AG04449 (cell line): ENCODE measurements around the gene TMF1.

Experiments used
- CTCF ChIA-PET: fragments of 350-600 bp; formaldehyde crosslinking; extraction: SDS; loops from one replicate; lab custom pipeline; 2021; ENCODE audit warnings: antibody characterized with exemption; lab: Yijun Ruan, JAX
- POLR2A ChIA-PET: fragments of 400-600, 350-600 bp; formaldehyde crosslinking; extraction: SDS; loops from one replicate; lab custom pipeline; 2020; ENCODE audit warnings: antibody characterized with exemption, inconsistent platforms; lab: Yijun Ruan, JAX
- DNase-seq: peaks from one replicate; pipeline ENCODE4 v3.0.0-alpha.2; 2010; ENCODE audit warnings: low read depth, low spot score
- H3K4me3 ChIP-seq: 2 replicates; pipeline ENCODE4 v1.5.1; 2011; ENCODE audit warnings: low read depth, mild to moderate bottlenecking, control low read depth, low read length
- TF ChIP-seq, protein P1 (sequence below): IDR thresholded peaks from one replicate; pipeline ENCODE4 v1.5.1; 2011; ENCODE audit warnings: mild to moderate bottlenecking, moderate library complexity, low read length, control low read depth, inconsistent platforms; ENCODE audit not compliant: insufficient read depth; ENCODE audit errors: missing control alignments

Gene TMF1

GRCh38 chr3:69087030-69087791 is 35.1 kb upstream of the TMF1 start:
- DNase-seq, result no peak
- TF ChIP-seq, protein P1, sequence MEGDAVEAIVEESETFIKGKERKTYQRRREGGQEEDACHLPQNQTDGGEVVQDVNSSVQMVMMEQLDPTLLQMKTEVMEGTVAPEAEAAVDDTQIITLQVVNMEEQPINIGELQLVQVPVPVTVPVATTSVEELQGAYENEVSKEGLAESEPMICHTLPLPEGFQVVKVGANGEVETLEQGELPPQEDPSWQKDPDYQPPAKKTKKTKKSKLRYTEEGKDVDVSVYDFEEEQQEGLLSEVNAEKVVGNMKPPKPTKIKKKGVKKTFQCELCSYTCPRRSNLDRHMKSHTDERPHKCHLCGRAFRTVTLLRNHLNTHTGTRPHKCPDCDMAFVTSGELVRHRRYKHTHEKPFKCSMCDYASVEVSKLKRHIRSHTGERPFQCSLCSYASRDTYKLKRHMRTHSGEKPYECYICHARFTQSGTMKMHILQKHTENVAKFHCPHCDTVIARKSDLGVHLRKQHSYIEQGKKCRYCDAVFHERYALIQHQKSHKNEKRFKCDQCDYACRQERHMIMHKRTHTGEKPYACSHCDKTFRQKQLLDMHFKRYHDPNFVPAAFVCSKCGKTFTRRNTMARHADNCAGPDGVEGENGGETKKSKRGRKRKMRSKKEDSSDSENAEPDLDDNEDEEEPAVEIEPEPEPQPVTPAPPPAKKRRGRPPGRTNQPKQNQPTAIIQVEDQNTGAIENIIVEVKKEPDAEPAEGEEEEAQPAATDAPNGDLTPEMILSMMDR, result no peak
- POLR2A ChIA-PET, result no interaction called here
- CTCF ChIA-PET, result no interaction called here
- H3K4me3 ChIP-seq, result peak overlapping the region; percentile 21

DNA sequence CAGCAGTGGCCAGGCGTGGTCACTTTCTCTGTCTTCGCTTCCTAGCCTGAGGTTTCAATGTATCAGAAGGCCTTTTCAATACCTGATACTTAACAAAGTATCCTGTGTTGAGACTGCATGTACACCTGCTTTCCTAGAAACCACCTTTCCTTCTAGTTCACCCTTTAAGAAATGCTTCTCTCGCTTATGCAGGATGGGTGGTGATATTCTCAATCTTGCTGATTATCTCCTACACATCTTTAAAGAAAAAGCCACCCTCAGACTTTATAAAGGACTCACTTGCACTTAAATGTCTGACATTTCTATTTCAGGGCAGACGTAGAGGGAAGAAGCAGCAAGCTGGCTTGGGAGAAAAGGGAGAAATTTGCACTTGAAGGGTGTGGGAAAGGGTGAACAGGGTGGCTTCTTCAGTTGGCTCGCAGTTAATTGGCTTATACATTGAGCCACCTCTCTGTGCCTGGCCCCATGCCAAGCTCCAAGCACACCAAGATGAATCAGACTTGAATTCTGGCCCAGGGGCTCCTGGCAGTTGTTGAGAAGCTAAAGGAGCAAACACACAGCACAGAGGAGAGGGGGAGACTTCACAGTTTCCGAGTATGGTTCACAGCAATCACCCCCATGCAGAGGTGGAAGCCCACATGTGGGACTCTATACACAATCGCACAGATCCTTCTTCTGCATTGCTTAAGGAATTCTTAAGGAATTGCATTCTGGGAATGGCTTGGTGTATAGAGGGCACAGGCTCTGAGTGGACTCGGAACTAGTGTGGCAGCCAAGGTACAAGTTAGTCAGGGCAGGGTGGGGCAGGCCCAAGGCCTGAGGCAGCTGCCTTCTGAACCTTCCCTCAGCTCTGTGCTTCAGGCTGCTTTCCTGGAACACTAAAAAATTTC is 33.9 kb upstream of the TMF1 start:
- POLR2A ChIA-PET, result interaction anchor here (1.0 to 2.2 kb wide), 2 partner anchors 8 to 73 kb away, joined by 4 to 9 read pairs; partner anchors contain the start of gene EOGT
- TF ChIP-seq, protein P1, result no peak
- peak; percentile 62 for DNase-seq
- peak overlapping the region; percentile 85 for H3K4me3 ChIP-seq
- CTCF ChIA-PET, result no interaction called here

- ChIA-PET CTCF (no interaction called here), POLR2A (interaction anchor here (1.0 to 2.2 kb wide), 4 partner anchors 8 to 72 kb away, joined by 3 to 9 read pairs (median 6); partner anchors contain the start of genes EOGT and TMF1)
- H3K4me3 ChIP-seq, result peak overlapping the region; percentile 85
- DNase-seq, result no peak
- TF ChIP-seq, protein P1, result no peak
These were observed 33.2 kb upstream of the TMF1 start for GRCh38 chr3:69085168-69085832.

DNA sequence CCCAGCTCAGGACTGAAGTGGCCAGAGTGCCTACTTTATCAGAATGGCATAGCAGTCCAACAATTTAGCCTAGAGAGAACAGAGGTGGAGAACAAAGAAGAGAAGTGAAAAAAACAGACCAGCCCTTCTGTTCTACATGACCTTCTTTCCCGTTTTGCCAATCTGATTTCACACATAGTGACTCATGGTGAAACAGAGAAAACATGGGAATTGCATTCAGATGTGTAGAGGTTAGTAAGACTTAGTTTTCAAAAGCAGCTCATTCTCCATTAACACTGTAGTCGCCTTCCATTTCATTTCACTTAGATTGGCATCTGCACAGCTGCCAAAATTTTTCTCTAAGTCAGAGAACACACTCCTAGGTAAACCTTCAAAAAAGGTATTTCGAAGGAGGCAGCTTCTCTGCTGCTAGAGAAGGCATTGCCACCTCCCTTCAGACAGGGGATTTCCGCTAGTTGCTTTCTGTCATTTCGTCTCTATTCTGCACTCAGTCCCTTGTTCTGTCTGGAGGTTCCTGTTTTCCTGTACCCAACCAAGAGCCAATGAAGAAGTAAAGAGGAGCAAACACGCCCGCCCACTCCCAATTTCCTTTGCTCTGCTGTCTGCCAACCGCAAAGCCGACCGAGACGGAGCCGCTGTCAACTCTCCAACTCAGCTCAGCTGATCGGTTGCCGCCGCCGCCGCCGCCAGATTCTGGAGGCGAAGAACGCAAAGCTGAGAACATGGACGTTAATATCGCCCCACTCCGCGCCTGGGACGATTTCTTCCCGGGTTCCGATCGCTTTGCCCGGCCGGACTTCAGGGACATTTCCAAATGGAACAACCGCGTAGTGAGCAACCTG is 32.4 kb upstream of the TMF1 start, which contains the start of gene ARL6IP5:
TSS of gene ARL6IP5 (plus strand) at position 612 of the 842 bp plus-strand sequence. CDS start at position 723, 111 bp downstream.
- CTCF ChIA-PET, result interaction anchor here (1.5 kb wide), 1 partner anchor 36 kb away, joined by 6 read pairs; no protein-coding TSS in a partner anchor
- peak; percentile 58 for DNase-seq
- POLR2A ChIA-PET, result interaction anchor here (0.5 to 2.2 kb wide), 6 partner anchors 9 to 72 kb away, joined by 3 to 9 read pairs (median 4); partner anchors contain the start of genes EOGT and TMF1
- TF ChIP-seq, protein P1, result no peak
- peak within 1 kb of the TSS; percentile 85 for H3K4me3 ChIP-seq

GRCh38 chr3:69082805-69083204 is 30.7 kb upstream of the TMF1 start:
- DNase-seq, result peak; percentile 50
- no peak overlapping the region for H3K4me3 ChIP-seq
- TF ChIP-seq, protein P1, result no peak
- ChIA-PET CTCF (interaction anchor here (1.1 kb wide), 1 partner anchor 38 kb away, joined by 4 read pairs; no protein-coding TSS in a partner anchor), POLR2A (interaction anchor here (1.4 to 1.5 kb wide), 2 partner anchors 9 to 30 kb away, joined by 3 to 4 read pairs; partner anchors contain the start of gene TMF1)
